ENCODE data around the gene EEA1.
A peak's percentile ranks its signal among the peaks of the same experiment; 100 is the strongest.

Gene EEA1

GRCh38 chr12:92769124-92769901 is 159.8 kb downstream of the EEA1 start:
- TF ChIP-seq CTCF (IDR thresholded peaks at IDR 0.05; ENCODE audit: insufficient read depth, low read depth, low read length, missing control alignments) = no peak
- peak; percentile 76 for DNase-seq (ENCODE audit: low read depth)
- H3K4me3 ChIP-seq (ENCODE audit: low read depth, low read length) = no peak overlapping the region

GRCh38 chr12:92765871-92766270 is 163.2 kb downstream of the EEA1 start:
- no peak for DNase-seq (ENCODE audit: low read depth)
- no peak for TF ChIP-seq CTCF (IDR thresholded peaks at IDR 0.05; ENCODE audit: insufficient read depth, low read depth, low read length, missing control alignments)
- H3K4me3 ChIP-seq (ENCODE audit: low read depth, low read length) = no peak overlapping the region

- no peak overlapping the region for H3K4me3 ChIP-seq (ENCODE audit: low read depth, low read length)
- TF ChIP-seq CTCF (IDR thresholded peaks at IDR 0.05; ENCODE audit: insufficient read depth, low read depth, low read length, missing control alignments) = no peak
- DNase-seq (ENCODE audit: low read depth) = no peak
Measured at GRCh38 chr12:92764831-92765230, 164.3 kb downstream of the EEA1 start.

- no peak overlapping the region for H3K4me3 ChIP-seq (ENCODE audit: low read depth, low read length)
- DNase-seq (ENCODE audit: low read depth) = no peak
- TF ChIP-seq CTCF (IDR thresholded peaks at IDR 0.05; ENCODE audit: insufficient read depth, low read depth, low read length, missing control alignments) = no peak
Measured at GRCh38 chr12:92762773-92763172, 166.3 kb downstream of the EEA1 start.

GRCh38 chr12:92759634-92760268 is 169.3 kb downstream of the EEA1 start:
- TF ChIP-seq CTCF (IDR thresholded peaks at IDR 0.05; ENCODE audit: insufficient read depth, low read depth, low read length, missing control alignments) = no peak
- DNase-seq (ENCODE audit: low read depth) = no peak
- H3K4me3 ChIP-seq (ENCODE audit: low read depth, low read length) = no peak overlapping the region

GRCh38 chr12:92757597-92758121 is 171.4 kb downstream of the EEA1 start:
- TF ChIP-seq CTCF (IDR thresholded peaks at IDR 0.05; ENCODE audit: insufficient read depth, low read depth, low read length, missing control alignments) = no peak
- DNase-seq (ENCODE audit: low read depth) = no peak
- H3K4me3 ChIP-seq (ENCODE audit: low read depth, low read length) = no peak overlapping the region

All from GM12865 (cell line).